ENCODE results near the gene HSD11B2.

Gene HSD11B2

DNA sequence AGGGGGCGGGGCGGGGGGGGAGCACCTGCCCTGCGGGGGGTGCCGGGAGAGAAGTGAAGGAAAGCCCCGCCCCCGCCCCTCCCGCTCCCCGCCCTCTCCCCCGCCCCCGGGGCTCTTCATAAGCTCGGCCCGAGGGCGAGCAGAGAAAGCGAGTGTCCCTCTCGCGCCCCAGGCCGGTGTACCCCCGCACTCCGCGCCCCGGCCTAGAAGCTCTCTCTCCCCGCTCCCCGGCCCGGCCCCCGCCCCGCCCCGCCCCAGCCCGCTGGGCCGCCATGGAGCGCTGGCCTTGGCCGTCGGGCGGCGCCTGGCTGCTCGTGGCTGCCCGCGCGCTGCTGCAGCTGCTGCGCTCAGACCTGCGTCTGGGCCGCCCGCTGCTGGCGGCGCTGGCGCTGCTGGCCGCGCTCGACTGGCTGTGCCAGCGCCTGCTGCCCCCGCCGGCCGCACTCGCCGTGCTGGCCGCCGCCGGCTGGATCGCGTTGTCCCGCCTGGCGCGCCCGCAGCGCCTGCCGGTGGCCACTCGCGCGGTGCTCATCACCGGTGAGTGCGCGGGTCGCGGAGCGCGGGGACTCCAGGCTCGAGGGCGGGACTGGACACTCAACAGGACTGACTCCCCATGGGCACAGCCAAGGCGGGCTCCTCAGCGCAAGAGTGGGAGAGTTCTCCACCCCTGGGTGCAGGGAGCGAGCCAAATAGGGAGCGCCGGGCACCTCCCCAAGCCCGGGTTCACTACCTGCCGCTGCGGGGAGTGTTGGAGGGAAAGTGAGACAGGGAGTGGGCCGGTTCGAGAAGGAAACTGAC is at the start of gene HSD11B2:
TSS of gene HSD11B2 (plus strand) at position 145 of the 798 bp plus-strand sequence. CDS start at position 273, 128 bp downstream.
- peak; percentile 27 for DNase-seq

DNA sequence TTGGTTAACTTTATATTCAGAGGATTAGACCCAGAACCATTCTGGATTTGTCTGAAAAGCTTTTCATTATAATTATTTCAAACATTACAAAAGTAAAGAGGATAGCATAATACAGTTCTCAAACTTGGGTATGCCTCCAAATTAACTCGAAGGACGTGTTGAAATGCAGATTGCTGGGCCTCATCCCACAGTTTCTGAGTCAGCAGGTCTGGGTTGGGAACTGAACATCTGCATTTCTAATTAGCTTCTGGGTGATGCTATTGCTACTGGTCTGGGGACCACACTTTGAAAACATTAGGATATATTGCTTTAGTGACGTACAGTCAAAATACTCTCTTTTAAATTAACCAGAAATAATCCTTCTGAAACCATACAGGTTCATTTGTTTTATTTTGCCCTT is 47.6 kb upstream of the HSD11B2 start:
- DNase-seq = no peak

GRCh38 chr16:67384778-67385510 is 46.0 kb upstream of the HSD11B2 start:
- no peak for DNase-seq

DNA sequence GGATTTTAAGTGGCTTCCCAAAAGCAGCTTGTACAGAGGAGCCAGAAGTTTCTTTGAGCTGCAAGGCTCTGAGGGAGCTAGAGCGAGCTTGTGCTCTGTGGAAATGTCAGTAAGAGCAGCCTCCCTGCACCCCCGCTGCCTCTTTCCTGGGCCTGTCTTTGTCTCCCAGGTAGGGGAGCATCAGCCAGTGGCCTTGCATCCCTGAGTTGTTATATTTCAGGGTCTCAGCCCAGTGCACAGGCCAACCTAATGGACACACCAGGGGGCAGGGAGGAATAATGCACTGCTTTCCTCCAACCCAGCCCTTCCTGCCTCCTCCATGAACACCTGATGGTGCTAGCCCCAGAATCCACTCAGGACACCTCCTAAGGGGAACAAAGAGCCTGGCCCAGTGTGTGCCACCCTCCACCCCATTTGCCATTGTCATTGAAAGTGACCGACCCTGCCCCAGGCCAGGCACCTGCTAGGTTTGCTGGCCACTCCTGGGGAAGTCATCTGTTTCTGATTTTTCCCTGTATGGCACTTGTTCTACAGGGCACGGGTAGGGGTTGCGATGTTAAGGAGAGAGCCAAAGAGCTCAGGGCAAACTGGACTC is 44.0 kb upstream of the HSD11B2 start:
- DNase-seq = no peak

DNA sequence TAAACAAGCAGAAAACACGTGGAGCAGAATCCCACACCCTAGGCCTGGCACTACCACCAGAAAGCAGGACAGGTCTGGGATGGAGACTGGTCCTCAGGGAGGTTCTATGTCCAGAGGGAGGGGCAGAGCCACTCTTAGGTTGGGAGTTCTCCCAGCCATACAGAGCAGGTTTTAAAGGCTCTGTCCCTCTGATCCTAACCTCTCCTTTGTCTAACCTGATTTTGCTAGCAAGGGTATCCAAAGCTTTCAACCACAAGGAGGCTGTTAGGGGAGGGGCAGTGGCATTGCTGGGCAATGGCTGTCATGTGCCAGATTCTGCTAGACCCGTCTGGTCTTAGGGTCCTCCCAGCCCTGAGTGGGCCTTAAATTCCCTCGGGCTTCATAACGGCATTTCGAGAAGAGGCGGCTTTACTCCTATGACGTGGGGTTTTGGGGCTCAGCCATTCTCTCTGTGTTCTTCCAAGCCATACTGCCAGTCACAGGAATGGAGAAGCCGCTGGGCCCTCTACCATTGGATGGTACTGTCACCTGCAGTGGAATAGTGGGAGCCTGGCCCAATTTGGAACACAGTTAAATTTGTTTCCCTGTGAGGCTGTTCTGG is 43.3 kb upstream of the HSD11B2 start:
- no peak for DNase-seq

DNA sequence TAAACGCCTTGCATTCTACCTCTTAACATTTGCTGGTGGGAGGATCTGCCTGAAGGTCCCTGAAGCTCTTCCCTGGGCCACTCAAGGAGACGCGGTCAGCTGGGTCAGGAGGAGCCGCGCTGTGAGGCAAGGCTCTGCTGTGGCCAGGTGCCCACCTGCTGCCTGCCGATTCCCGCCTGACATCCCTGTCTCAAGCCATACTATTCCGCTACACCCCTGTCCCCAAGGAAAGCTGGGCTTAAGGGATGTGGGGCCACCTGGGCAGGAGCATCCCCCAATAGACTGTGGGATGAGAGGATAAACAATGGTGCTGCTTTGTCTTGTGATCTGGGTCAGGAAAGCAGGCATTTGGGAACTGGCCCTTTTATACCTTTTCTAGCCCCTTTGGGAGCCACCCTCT is 42.7 kb upstream of the HSD11B2 start:
- no peak for DNase-seq

DNA sequence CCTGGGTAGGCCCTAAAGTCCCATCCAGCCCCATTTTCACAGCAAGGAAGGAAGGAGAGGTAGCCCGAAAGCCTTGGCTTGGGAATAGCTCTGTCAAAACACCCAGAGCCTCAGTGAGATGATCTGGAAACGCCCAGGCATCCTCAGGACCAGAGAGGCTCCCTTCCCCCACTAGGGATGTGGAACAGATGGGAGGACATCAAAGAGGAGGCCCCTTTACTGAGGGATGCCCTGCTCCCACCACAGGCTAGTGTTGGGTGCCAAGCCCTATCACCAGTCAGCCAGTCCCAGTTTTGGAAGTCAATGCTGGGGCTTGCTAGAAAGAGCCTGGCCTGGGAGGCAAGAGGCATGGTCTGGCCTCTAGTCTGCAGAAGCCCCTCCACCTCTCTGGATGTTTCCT is 42.3 kb upstream of the HSD11B2 start:
- DNase-seq = no peak

DNA sequence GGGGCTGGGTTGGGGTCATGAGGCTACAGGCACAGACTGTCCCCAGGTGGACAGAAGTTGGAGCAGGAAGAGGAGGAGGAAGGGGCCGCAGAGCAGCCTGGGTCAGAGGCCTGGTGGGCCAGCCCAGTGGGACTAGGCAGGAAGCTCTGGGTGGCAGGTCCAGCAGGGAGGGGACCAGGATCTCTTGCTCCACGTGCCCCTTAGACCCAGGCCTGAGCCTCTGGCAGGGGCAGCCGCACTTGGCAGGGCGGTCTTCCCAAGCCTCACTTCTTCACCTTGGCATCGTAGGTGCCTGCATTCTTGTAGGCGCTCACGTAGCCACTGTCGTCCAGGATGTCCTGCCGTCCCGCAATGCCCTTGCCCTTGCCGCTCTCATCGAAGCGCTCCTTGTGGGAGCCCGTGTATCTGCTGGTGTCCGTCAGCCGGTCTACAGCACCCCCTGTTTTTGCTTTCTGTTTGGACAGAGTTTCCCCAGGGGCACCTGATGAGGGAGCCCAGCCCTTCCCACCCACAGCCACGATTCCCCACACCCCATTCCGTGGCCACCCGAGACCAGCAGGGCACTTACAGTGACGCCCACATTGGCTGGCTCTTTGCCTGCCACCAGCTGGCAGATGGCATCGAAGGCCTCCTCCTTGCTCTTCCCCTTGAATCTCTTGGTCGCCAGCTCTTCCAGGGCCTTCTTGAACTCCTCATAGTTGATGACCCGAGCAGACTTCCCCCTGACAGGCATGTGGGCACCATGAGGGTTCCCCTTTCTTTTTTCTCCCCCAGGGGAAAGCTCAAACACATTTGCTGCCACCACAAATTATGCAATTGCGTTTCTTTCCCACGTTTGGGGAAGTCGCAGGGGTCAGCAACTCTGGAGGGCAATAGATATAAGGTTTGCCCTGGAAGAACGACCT is 40.8 kb upstream of the HSD11B2 start:
- no peak for DNase-seq

GRCh38 chr16:67390816-67391423 is 40.0 kb upstream of the HSD11B2 start:
- DNase-seq = no peak

DNA sequence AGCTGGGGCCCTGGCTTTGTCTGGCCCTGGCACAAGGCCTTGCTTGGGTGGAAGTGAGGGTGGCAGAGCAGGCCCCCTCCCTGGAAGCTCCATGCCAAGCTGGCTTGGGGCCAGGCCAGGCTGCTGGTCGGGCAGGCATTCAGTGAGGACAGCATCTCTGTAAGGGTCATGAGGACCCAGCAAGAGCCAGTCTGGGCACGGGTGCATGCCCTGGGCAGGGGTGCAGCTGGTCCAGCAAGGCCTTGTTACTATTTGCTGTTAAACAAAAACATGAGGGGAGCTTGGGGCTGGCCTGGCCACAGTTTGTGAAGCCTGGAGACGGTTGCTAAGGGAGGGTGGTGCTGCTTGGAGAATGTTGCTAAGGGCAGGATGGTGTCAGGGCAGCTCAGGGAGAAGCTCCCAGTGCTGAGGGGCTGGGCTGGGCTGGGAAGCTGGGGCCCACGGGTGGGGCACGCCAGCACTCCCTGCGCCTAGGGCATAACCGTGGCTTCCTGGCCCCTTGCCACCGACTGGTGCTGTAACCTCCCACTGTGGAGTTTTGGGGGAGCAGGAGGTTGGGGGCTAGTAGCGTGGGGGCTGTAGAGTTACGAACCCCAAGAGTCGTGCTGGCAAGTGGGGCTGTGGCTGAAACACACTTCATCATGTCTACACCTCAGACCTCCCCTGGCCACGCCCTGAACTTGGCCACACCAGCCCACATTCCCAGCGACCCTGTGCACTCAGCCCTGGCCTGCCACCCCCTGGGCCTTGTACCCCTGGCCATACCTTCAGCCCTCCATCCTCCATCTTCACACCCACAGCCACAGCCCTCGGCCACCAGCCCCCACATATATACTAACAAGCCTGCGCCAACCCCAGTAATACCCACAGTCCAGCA is 39.3 kb upstream of the HSD11B2 start:
- DNase-seq = no peak

DNA sequence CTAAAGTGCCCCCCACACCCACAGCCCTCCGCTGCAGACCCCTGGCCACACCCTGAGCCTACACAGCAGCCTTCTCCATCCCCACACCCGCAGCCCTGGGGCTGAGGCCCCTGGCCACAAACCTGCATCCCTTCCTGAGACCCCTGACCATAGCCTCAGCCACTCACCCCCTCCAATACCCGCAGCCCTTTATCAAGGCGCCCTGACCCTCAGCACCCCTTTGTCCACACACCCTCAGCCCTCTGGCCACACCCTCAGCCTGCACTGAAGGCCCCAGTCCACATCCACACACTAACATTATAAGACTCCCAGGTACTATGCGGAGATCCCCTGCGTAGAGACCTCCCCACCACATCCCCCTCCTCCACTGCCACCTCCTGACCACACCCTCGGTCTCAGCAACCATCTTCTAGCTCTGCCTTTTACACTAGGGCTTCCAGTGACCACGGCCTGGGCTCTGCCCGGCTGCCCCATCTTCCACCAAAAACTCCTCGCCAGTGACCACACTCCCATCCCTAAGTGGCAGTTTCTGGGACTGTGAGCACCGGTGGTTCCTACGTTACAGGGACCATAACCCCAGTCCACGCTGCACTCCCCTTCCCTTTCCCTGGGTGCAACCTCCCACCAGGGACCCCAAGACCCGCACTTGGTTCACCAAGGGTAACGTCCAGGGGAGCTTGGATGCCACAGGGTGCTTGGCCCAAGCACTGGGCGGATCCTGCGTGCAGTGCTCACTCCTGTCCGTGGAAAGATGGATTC is 38.4 kb upstream of the HSD11B2 start:
- no peak for DNase-seq

DNA sequence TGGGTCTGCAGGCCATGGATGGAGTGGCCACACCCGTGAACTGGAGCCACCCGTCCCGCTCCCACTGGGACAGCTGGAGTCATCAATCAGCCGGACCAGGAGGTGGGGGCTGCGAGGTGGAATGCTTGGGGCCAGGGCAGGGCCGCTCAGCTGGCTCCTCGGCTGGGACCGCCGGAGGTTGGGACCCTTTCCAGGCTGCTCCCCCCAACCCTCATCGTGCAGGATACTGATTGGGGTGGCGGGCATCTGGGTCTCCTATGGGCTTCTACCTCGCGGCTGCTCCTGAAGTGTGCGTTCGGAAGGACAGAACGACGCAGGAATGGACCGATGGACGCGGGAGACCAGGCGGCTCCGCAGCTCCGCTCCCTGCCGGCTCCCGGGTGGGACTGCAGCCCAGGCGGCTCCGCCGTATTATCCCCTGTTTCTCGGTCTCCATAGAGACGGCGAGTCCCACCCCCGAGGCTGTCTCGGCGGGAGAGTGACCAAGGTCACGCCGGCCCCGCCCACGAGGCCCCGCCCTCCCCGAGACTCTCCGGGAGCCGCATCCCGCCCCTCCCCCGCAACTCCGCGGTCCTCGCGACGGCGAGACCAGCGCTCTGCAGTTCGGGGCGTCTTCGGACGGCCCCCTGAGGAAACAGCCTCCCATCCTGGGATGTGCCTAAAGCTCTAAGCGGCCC is 37.7 kb upstream of the HSD11B2 start, which contains the start of gene TPPP3:
TSS of gene TPPP3 (minus strand) at position 388 of the 677 bp plus-strand sequence. CDS start 2,387 bp downstream, outside the sequence.
- no peak for DNase-seq

- DNase-seq = no peak
Measured at GRCh38 chr16:67393788-67394154, 37.1 kb upstream of the HSD11B2 start.

DNA sequence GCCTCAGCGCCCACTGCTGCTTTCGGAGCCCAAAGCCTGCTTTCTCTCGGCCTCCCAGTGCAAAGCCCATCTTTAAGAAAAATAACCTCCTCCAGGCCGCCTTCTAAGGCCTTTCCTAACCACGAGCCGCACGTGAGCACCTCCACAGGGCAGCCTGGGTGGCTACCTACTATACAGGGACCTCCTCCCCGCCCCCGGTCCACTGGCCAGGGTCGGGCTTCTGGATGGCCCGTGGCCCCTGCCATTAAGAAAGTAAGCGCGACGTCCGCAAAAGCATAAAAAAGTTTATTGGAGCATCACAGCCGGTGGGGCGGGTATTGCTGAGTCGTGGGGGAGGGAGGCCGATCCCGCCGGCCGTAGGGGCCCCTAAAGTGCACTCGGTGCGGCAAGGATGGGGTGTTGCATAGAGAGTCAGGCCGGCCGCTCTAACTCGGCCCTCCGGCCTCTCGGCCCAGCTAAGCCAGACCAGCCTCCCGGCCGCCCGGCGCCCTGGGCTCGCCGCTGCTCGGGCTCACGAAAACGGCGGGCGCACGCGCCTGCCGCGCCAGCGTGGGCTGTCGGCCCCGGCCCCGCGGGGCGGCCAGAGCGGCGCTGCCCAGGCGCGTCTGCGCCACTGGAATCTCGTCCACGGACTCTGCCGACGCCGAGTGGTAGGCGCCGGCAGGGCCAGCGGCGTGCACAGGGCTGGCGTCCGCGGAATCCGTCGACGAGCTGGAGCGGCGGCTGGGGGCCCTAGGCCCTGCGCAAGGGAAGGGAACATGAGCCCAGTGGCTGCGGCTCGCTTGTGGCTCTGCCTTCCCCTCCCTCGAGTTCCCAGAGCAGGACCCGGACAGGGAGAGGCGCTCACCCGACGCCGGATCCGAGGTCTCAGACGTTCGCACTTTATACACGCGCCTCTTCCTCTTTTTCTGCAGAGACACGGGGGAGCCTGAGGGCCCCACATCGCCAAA is 36.5 kb upstream of the HSD11B2 start:
- no peak for DNase-seq

GRCh38 chr16:67395105-67395457 is 35.8 kb upstream of the HSD11B2 start:
- DNase-seq = no peak

DNA sequence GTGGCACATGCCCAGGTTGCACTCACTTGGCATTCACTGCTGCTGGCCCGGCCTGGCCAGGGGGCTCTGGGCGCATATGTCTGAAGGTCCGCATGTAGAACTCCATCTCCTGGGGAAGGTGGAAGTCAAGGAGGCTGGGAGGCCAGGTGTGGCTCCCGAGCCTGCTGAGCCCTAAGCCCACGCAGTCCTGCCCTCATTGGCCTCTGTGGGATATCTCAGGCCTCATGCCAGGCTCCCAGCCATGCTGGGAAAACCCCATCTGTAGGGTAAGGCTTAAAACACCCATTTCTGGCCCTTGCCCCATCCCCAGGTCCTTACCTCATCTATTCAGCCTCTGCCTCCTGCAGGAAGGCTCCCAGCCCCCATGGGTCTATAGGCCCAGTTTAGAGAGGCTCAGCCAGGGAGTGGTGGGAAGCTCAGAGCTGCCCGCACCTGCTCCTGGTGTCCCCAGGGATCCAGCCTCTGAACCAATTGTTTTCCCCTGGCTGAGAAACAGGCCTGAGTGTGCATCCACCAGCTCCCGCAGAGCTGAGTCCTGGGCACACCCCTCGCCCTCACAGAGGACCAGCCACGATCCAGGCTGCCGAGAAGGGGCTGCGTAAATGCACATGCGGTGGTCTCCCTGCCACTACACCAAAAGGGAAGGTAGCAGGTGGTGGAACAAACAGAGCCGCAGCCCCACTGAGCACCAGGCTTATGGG is 35.3 kb upstream of the HSD11B2 start:
- DNase-seq = peak; percentile 67

DNA sequence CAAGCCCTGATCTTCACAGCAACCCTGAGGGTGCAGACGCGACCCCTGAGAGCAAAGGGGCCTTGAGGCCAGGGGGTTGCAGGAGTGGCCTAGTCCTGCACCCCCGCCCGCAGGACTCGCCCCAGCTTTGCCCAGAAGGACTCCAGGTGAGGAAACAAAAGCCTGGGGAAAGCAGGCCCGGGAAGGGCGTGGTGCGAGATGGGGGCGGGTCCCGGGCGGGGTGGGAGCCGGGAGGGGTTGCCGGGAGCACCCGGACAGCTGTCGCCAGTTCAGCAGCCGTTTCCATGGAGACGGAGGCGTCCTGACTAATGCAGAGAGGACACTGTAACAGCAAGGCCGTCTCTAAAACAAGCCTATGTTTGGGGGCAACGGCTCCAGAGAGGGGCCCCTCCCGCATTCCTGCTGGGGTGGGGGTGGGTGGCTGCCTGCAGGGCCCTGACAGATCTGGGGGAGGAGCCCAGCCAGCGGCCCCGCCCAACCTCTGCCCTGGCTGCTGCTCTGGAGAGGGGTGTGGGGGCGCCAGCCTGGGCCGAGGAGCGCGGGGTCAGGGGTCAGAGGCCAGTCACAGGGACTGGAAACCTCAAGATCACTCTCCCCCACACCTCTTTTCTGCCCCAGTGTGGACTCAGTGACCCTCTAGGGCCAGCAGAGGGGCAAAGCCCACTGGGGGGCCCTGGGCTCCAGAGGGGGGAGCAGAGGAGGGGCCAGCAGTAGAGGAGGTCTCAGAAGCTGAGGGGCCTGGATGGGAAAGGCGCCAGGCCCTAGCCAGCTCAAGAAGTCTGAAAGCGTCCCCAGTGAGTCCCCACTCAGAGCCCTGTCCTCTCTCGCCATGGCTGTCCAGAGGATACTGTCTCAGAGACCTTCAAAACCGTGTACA is 34.5 kb upstream of the HSD11B2 start:
- DNase-seq = peak; percentile 78
